GM18858 (cell line): Measurements from ENCODE around the gene ARID5B.

Source experiments
- ATAC-seq: cut with Tn5 transposase; IDR thresholded peaks from one replicate; pipeline ENCODE4 v1.9.1; 2021; ENCODE audit not compliant: unreplicated experiment

Gene ARID5B

DNA sequence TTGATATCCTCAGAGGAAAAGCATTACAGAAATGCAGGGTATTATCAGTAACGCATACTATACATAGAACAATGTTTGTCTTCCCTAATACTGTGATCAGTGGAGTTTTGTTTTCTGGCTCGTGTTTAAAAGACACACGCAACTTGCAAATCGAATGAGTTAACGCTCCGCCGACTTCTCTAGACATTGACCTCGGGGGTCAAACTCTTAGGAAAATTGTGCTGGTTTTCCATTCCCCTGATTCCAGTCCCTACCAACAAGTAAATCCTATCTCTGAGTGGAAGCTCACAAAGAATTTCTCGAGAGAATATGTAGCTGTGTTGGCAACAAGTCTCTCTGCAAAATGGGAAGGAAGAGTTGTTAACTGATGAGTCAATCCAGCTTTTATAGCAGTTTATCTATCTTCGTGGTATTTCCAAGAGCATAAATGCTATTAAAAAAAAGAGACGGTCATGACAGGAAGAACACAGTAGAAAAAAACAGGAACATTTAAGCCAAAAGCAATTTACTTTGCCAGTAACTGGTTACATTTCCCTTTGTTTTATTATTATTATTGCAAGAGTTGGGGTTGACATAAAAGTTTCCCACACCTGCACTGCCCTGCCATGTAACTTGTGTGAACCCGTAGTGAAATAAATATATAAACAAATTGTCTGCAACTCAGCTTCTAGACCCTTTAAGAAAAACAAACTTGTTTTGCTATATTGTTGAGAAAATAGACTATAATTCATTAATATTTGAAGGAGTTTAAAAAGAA, 144.4 kb downstream of the ARID5B start:
- ATAC-seq, result no peak

- peak; percentile 44 for ATAC-seq
These were observed 145.2 kb downstream of the ARID5B start for GRCh38 chr10:62046522-62047227.

- peak; percentile 14 for ATAC-seq
These were observed 145.9 kb downstream of the ARID5B start for GRCh38 chr10:62047228-62047892.

DNA sequence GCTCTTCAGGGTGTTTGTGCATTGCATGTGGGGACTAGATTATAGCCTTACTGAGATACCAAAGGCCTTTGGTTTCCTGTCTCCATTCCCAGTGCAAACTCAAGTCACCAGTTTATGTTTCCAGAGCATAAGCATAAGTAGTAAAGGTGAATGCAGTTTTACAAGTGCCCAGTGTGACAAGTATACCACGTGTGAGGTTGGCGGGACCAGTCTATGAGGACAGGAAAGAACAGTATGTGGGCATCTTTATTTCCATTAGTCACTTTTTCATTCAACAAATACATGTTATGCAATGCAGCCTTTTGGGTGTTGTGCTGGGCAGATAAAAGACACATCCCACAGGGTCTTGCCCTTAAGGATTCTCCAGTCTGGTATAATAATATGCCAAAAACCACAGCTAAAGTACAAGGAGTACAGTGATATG, 146.5 kb downstream of the ARID5B start:
- ATAC-seq, result no peak

GRCh38 chr10:62048470-62048869, 147.0 kb downstream of the ARID5B start:
- no peak for ATAC-seq

- ATAC-seq, result no peak
These were observed 147.6 kb downstream of the ARID5B start for GRCh38 chr10:62048919-62049623.

DNA sequence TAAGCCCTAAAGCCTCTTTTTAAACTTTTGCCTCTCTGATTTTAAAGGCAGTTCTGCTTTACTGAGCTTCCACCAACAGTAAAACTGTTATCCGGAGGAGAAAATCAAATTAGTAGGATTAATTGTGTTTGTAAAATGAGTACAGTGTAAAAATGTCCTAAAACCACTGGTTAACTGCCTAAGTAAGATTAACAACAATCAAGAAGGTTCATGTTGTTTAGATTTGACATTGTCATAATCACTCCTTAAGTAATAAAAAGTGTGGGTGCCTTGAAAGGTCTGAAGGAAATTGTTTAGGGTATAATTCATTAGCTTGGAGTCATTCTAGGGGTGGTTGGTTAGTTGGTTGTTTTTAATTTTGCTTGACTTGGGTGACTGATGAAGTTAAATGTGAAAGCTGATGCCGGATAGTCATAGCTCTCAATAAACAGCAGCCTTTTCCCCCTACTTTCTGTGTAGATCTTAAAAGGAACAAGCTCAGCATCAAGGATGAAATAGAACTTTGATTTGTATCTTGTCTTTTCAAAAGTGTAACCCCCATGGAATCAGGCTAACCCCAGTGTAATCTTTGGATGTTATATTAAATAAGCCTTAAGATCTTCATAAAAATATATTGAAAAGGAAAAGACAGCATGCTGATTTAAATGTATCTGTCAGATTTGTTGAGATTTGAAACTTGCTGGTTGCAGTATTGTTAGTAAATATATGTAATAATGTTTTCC, 148.3 kb downstream of the ARID5B start:
- no peak for ATAC-seq

- no peak for ATAC-seq
These were observed 148.9 kb downstream of the ARID5B start for GRCh38 chr10:62050346-62050892.

GRCh38 chr10:62050893-62051433, 149.5 kb downstream of the ARID5B start:
- peak; percentile 41 for ATAC-seq

- no peak for ATAC-seq
These were observed 150.8 kb downstream of the ARID5B start for GRCh38 chr10:62052276-62052675.

GRCh38 chr10:62053860-62054259, 152.4 kb downstream of the ARID5B start:
- ATAC-seq, result no peak

- peak; percentile 27 for ATAC-seq
These were observed 152.9 kb downstream of the ARID5B start for GRCh38 chr10:62054408-62054807.

GRCh38 chr10:62054830-62055229, 153.3 kb downstream of the ARID5B start:
- peak; percentile 26 for ATAC-seq

GRCh38 chr10:62056219-62056618, 154.7 kb downstream of the ARID5B start:
- ATAC-seq, result no peak

- ATAC-seq, result no peak
These were observed 155.2 kb downstream of the ARID5B start for GRCh38 chr10:62056698-62057097.

- no peak for ATAC-seq
These were observed 155.9 kb downstream of the ARID5B start for GRCh38 chr10:62057359-62057758.

GRCh38 chr10:62057850-62058249, 156.4 kb downstream of the ARID5B start:
- no peak for ATAC-seq

- ATAC-seq, result no peak
These were observed 157.0 kb downstream of the ARID5B start for GRCh38 chr10:62058476-62058875.

- no peak for ATAC-seq
These were observed 157.4 kb downstream of the ARID5B start for GRCh38 chr10:62058896-62059216.

GRCh38 chr10:62059217-62059920, 157.9 kb downstream of the ARID5B start:
- no peak for ATAC-seq
